Measurements from ENCODE around the gene ABTB2. TPM values are rescaled to one million over a fixed set of nuclear protein-coding genes. Genes with fewer than 3 reads are reported as not detected.

The ABTB2 gene
- total and polyA plus RNA-seq, 2 donors (not counting 1 experiment from before 2014, with no cell fraction given): 1.0 to 5.8 TPM

GRCh38 chr11:34206407-34207300 is 151.2 kb downstream of the ABTB2 start:
- TF ChIP-seq CTCF (conservative IDR thresholded peaks at IDR 0.05 in 1 of 2, IDR thresholded peaks at IDR 0.05 in 1 of 2; ENCODE audit: low read depth in 1 of 2, low read length in 2 of 2) (no peak), EZH2 (IDR thresholded peaks at IDR 0.05; ENCODE audit: low read length, missing control alignments) (no peak)
- H3K4me2 ChIP-seq (ENCODE audit: extremely low read depth, insufficient read depth, low read length): peak overlapping the region; percentile 9
- peaks cover 2% of the 10 kb centered on the region for H3K4me1 ChIP-seq (ENCODE audit: control insufficient read depth, extremely low read depth, insufficient read depth, low read length)
- no peak overlapping the region for H3K4me3 ChIP-seq (replicated peaks in 1 of 4; ENCODE audit: control extremely low read depth in 1 of 4, insufficient read depth in 1 of 4, low read depth in 3 of 4, low read length in 4 of 4)
- no peaks in the 10 kb centered on the region for H3K9me3 ChIP-seq (ENCODE audit: control insufficient read depth, insufficient read depth, low read depth, low read length)
- no peak overlapping the region for H3K27ac ChIP-seq (ENCODE audit: insufficient read depth, low read length)
- no peaks in the 10 kb centered on the region for H3K27me3 ChIP-seq (ENCODE audit: control insufficient read depth, insufficient read depth, low read length)
- no peak overlapping the region for H3K9ac ChIP-seq (ENCODE audit: insufficient read depth, low read length)
- DNase-seq (ENCODE audit: low read depth in 2 of 2): peak in 1 of 2 donors; percentile 39
- no peaks in the 10 kb centered on the region for H4K20me1 ChIP-seq (ENCODE audit: control insufficient read depth, extremely low read depth, insufficient read depth, low read length)
- H2AFZ ChIP-seq (ENCODE audit: low read length): no peak overlapping the region
- H3K36me3 ChIP-seq (ENCODE audit: control insufficient read depth, insufficient read depth, low read length): no peaks in the 10 kb centered on the region
- H3K79me2 ChIP-seq (ENCODE audit: control insufficient read depth, insufficient read depth, low read length): no peaks in the 10 kb centered on the region

GRCh38 chr11:34205326-34206035 is 152.3 kb downstream of the ABTB2 start:
- H3K9me3 ChIP-seq (ENCODE audit: control insufficient read depth, insufficient read depth, low read depth, low read length): no peaks in the 10 kb centered on the region
- no peak overlapping the region for H3K27ac ChIP-seq (ENCODE audit: insufficient read depth, low read length)
- peak; percentile 22 to 75 for DNase-seq (ENCODE audit: low read depth in 2 of 2)
- H3K27me3 ChIP-seq (ENCODE audit: control insufficient read depth, insufficient read depth, low read length): no peaks in the 10 kb centered on the region
- no peak for TF ChIP-seq EZH2 (IDR thresholded peaks at IDR 0.05; ENCODE audit: low read length, missing control alignments)
- TF ChIP-seq CTCF (conservative IDR thresholded peaks at IDR 0.05 in 1 of 2, IDR thresholded peaks at IDR 0.05 in 1 of 2; ENCODE audit: low read depth in 1 of 2, low read length in 2 of 2): no peak
- H3K79me2 ChIP-seq (ENCODE audit: control insufficient read depth, insufficient read depth, low read length): no peaks in the 10 kb centered on the region
- H3K36me3 ChIP-seq (ENCODE audit: control insufficient read depth, insufficient read depth, low read length): no peaks in the 10 kb centered on the region
- H2AFZ ChIP-seq (ENCODE audit: low read length): no peak overlapping the region
- no peak overlapping the region for H3K9ac ChIP-seq (ENCODE audit: insufficient read depth, low read length)
- H3K4me1 ChIP-seq (ENCODE audit: control insufficient read depth, extremely low read depth, insufficient read depth, low read length): peaks cover 2% of the 10 kb centered on the region
- H3K4me2 ChIP-seq (ENCODE audit: extremely low read depth, insufficient read depth, low read length): no peak overlapping the region
- H4K20me1 ChIP-seq (ENCODE audit: control insufficient read depth, extremely low read depth, insufficient read depth, low read length): no peaks in the 10 kb centered on the region
- no peak overlapping the region for H3K4me3 ChIP-seq (replicated peaks in 1 of 4; ENCODE audit: control extremely low read depth in 1 of 4, insufficient read depth in 1 of 4, low read depth in 3 of 4, low read length in 4 of 4)
